ENCODE data around the gene AIG1. TPM values are rescaled to one million over a fixed set of nuclear protein-coding genes. Genes with fewer than 3 reads are reported as not detected.

The AIG1 gene
- total and polyA plus RNA-seq, 2 donors = 30.7 to 35.6 TPM

DNA sequence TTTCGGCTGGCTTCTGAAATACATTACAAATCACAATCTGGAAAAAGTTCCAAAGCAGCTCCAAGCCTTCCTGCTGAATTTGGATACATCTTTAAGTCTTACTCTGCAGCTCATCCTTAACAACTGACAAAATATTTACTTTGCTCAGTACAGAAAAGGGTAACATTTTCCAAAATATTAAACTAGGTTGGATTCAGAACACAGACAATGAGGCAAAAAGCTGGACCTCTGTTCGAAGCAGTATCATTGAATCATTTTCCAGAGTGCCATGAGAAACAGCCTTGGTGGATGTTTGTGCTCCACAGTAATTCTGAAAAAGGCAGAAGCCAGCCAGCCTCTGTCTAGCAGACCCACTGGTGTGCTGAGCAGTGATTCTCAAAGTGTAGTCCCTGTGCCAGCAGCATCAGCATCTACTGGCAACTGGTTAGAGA, 162.1 kb downstream of the AIG1 start:
- WGBS = 24% methylated on average over 2 of the region's 2 CpGs
- no peaks in the 10 kb centered on the region for H3K4me1 ChIP-seq (ENCODE audit: insufficient read depth)
- H3K27ac ChIP-seq (ENCODE audit: low read depth) = no peak overlapping the region
- no peak for DNase-seq (ENCODE audit: extremely low spot score)
- H3K4me3 ChIP-seq (ENCODE audit: low read depth, low read length) = no peak overlapping the region
- H3K36me3 ChIP-seq (ENCODE audit: insufficient read depth) = no peaks in the 10 kb centered on the region

DNA sequence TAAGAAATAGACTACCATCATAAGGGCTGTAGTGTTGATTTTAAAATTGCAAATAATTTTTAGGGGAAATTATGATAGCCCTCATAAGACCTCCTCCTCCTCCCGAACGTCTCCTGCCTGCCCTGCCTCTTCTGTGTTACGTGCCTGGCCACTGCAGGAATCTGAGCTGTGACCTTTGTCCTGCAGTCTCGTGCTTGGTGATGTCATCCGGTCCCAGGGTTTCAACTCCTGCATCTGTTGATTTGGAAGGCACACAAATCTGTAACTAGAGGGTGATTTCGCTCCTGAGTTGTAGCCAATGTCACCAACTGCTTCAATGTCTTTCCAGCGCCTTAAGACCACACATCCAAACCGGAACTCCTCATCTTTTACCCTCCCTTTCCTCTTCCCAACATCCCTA, 163.2 kb downstream of the AIG1 start:
- no peak overlapping the region for H3K4me3 ChIP-seq (ENCODE audit: low read depth, low read length)
- WGBS = 79% methylated on average over 8 of the region's 8 CpGs
- no peaks in the 10 kb centered on the region for H3K36me3 ChIP-seq (ENCODE audit: insufficient read depth)
- H3K27ac ChIP-seq (ENCODE audit: low read depth) = no peak overlapping the region
- DNase-seq (ENCODE audit: extremely low spot score) = no peak
- H3K4me1 ChIP-seq (ENCODE audit: insufficient read depth) = no peaks in the 10 kb centered on the region

DNA sequence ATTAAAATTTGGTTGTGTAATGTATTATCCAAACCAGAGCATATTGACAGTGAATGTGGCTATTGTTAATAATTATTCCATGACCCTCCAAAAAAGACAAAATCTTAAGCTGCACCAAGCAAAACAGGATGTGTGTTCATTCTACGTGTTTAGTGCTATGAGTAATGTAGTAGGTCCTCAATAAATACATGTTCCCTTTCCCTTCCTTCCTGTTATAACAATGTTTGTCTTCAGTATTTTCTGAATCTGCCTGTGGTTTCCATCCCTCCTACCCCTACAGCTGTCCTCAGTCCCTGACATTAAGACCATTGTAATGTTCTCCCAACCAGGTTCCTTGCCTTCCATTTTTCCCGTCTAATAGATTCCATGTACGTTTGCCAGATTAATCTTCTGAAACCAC, 163.8 kb downstream of the AIG1 start:
- Histone ChIP-seq H3K4me1 (ENCODE audit: insufficient read depth) (no peaks in the 10 kb centered on the region), H3K4me3 (ENCODE audit: low read depth, low read length) (no peak overlapping the region), H3K36me3 (ENCODE audit: insufficient read depth) (no peaks in the 10 kb centered on the region), H3K27ac (ENCODE audit: low read depth) (no peak overlapping the region)
- WGBS = 91% methylated on average over 3 of the region's 3 CpGs
- DNase-seq (ENCODE audit: extremely low spot score) = no peak

DNA sequence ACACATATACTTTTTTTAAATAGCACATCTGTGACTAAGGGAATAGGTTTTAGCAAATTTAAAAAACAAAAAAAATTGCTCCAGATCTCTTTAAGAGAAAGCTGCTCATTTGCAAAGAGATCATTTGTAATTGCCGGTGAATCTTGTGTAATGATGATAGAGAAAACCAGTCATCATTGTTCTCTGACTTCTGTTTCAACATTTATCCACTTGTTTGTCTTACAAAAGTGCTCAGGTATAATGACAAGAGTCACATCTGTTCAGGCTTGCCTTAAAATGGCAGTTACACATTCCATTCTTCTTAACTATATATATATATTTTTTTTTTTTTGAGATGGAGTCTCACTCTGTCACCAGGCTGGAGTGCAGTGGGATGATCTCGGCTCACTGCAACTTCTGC, 165.2 kb downstream of the AIG1 start:
- Histone ChIP-seq H3K4me1 (ENCODE audit: insufficient read depth) (no peaks in the 10 kb centered on the region), H3K4me3 (ENCODE audit: low read depth, low read length) (no peak overlapping the region), H3K36me3 (ENCODE audit: insufficient read depth) (no peaks in the 10 kb centered on the region), H3K27ac (ENCODE audit: low read depth) (no peak overlapping the region)
- 87% methylated on average over 2 of the region's 2 CpGs for WGBS
- DNase-seq (ENCODE audit: extremely low spot score) = no peak

DNA sequence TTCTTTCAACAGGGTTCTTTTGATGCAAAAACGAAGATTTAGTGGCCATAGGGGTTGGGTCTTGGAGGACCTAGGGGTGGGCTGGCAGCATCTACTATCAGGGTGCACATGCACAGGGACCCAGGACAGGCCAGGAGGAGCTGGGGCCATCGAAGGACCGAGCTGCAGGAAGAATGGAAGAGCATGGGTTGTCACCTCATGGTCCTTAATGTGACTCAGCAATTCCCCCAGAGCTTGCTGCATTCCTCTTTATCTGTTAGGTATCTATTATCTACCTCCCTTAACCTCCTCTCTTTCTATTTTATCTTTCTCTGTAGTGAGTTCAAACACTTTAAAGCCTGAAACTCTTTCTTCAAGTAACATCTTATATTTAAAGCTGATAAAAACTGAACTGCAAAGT, 167.0 kb downstream of the AIG1 start:
- no peak overlapping the region for H3K27ac ChIP-seq (ENCODE audit: low read depth)
- H3K36me3 ChIP-seq (ENCODE audit: insufficient read depth) = no peaks in the 10 kb centered on the region
- no peak overlapping the region for H3K4me3 ChIP-seq (ENCODE audit: low read depth, low read length)
- 91% methylated on average over 3 of the region's 3 CpGs for WGBS
- DNase-seq (ENCODE audit: extremely low spot score) = no peak
- H3K4me1 ChIP-seq (ENCODE audit: insufficient read depth) = no peaks in the 10 kb centered on the region

DNA sequence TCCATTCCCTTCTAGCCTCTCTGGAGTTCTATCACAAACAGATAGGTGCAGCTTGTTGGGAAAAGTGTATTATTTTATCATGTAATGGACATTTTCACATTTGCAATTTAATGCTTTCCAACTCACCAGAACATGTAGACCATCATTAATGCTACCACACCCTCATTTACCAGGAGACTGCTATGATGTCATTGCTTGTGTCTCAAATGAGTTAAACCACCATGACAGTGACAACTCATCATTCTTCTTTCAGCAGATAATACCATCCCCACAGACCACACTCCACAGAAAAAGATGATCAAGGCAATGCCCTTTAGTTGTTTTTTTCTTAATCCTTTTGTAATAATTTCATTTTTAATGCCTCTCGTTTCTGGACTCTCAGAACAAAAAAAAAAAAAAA, 168.7 kb downstream of the AIG1 start:
- Histone ChIP-seq H3K4me3 (ENCODE audit: low read depth, low read length) (no peak overlapping the region), H3K4me1 (ENCODE audit: insufficient read depth) (no peaks in the 10 kb centered on the region), H3K36me3 (ENCODE audit: insufficient read depth) (no peaks in the 10 kb centered on the region), H3K27ac (ENCODE audit: low read depth) (no peak overlapping the region)
- DNase-seq (ENCODE audit: extremely low spot score) = no peak
- WGBS = 84% methylated on average over 1 of the region's 1 CpG

DNA sequence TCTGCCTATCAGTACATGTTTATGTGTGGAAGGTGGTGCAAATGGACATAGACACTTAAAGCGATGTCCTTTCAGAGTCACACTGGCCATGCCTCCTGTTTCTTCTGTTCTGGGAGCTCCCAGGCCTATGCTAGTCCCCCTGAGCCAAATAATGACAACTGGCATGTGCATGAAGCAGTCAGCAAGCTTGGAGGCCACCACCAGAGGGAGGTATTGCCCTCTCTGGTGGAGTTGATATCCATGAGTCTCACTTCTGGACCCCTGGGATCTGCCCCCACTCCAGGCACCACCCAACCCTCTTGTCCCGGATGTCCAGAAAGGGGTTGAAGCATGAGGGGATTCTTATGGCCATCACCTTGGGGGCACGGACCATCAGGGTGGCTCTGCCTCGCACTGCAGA, 172.2 kb downstream of the AIG1 start:
- no peaks in the 10 kb centered on the region for H3K4me1 ChIP-seq (ENCODE audit: insufficient read depth)
- no peak overlapping the region for H3K27ac ChIP-seq (ENCODE audit: low read depth)
- no peaks in the 10 kb centered on the region for H3K36me3 ChIP-seq (ENCODE audit: insufficient read depth)
- H3K4me3 ChIP-seq (ENCODE audit: low read depth, low read length) = no peak overlapping the region
- 98% methylated on average over 4 of the region's 4 CpGs for WGBS
- DNase-seq (ENCODE audit: extremely low spot score) = no peak

DNA sequence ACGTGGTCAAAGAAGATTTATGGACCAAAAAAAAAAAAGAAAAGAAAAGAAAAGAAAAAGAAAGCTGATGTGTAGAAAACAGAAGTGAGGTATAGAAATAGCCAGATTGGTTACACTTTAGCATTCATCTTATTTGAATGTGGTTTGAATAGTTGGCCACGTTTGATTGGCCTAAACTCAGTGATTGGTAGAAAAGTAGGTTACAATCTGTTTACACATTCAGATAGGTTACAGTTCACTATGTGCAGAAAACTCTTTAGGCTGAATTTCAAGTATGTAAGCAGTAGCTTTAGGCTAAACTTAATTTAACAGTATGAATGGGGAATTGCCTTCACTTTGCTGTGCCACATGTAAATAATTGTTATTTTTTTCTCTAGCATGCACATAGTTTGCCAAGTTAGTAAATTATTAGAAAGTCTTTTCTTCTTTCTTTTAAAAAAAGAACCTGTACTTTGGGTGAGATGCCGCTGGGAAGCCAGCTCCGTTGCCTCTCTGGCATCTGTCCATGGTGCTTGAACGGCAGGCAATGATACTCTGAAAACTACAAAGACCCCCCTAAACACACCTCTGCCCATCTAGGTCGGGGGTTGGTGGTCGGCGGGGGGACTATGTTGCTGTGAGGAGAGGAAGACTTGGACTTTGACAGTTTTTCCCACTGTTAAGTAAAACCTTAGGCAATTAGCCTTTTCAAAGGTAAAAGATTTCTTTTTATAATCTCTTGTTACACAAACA, 173.0 kb downstream of the AIG1 start:
- H3K4me3 ChIP-seq (ENCODE audit: low read depth, low read length) = no peak overlapping the region
- H3K27ac ChIP-seq (ENCODE audit: low read depth) = no peak overlapping the region
- H3K36me3 ChIP-seq (ENCODE audit: insufficient read depth) = no peaks in the 10 kb centered on the region
- no peaks in the 10 kb centered on the region for H3K4me1 ChIP-seq (ENCODE audit: insufficient read depth)
- WGBS = 65% methylated on average over 8 of the region's 8 CpGs
- no peak for DNase-seq (ENCODE audit: extremely low spot score)

DNA sequence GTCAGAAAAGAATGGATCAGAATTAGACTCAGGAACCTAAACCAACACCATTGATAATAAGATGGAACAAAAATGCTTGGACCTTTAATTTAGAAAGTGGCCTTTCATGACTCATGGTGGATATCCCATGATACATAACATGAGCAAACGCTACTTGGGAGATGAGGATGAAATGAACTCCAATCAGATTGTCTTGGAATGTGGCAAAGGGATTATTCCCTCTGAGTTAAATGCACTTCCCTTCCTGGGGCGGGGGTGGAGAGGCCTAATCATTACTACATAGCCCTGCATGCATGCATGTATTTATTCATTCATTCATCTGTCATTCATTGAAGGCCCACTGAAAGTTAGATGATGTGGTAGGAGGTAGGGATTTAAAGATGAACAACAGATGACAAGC, 174.0 kb downstream of the AIG1 start:
- Histone ChIP-seq H3K27ac (ENCODE audit: low read depth) (no peak overlapping the region), H3K4me1 (ENCODE audit: insufficient read depth) (no peaks in the 10 kb centered on the region), H3K36me3 (ENCODE audit: insufficient read depth) (no peaks in the 10 kb centered on the region), H3K4me3 (ENCODE audit: low read depth, low read length) (no peak overlapping the region)
- 90% methylated on average over 2 of the region's 2 CpGs for WGBS
- no peak for DNase-seq (ENCODE audit: extremely low spot score)

DNA sequence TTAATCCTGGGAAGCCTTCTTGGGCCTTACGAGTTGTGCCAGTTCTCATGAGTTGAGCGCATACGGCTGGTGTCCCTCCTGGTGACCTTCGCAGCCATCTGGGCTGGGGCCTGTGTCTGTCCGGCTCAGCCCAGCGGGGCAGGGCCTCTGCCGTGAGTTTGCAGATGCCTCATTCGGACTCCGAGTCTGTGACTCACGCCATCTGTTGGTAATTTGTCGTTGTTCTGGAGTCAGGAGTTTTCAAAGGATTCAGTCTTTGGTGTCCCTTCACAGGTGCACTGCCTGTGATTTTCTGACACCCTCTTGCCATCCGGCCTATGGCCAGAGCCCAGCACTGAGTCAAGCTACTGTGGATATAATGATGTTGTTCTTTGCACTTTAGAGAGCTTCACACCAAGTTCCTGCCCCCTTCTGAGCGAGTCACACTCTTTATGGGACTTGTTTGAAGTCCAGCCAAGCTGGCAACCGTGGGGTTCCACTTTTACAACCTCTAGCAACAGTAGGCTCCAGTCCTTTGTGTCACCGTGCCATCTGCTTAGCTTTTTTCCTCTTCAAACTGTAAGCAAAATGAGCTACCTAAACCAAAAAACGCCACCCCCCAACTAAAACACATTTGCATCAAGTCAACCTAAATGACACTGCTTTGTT, 175.6 kb downstream of the AIG1 start:
- no peak overlapping the region for H3K27ac ChIP-seq (ENCODE audit: low read depth)
- H3K4me1 ChIP-seq (ENCODE audit: insufficient read depth) = no peaks in the 10 kb centered on the region
- DNase-seq (ENCODE audit: extremely low spot score) = no peak
- H3K36me3 ChIP-seq (ENCODE audit: insufficient read depth) = no peaks in the 10 kb centered on the region
- 84% methylated on average over 16 of the region's 16 CpGs for WGBS
- H3K4me3 ChIP-seq (ENCODE audit: low read depth, low read length) = no peak overlapping the region

DNA sequence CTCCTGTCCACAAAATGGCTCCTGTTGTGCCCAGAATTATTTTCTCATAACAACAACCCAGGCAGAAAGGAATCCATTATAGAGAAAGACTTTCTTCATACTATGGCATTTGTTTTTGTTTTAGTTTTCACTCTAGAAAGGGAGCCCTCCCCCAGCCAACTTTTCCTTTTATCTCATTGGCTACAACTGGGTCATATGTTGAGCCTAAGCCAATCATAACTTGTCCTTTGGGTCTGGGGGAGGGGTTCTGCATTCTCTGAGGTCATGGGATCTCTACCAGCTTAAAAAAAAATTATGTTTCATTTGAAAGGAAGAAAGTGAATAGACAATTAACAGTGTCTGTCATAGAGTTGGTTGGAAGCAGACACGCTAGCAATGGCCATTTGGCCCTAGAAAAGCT, 177.6 kb downstream of the AIG1 start:
- Histone ChIP-seq H3K27ac (ENCODE audit: low read depth) (no peak overlapping the region), H3K4me3 (ENCODE audit: low read depth, low read length) (no peak overlapping the region), H3K36me3 (ENCODE audit: insufficient read depth) (no peaks in the 10 kb centered on the region), H3K4me1 (ENCODE audit: insufficient read depth) (no peaks in the 10 kb centered on the region)
- DNase-seq (ENCODE audit: extremely low spot score) = no peak
- 98% methylated on average over 1 of the region's 1 CpG for WGBS

DNA sequence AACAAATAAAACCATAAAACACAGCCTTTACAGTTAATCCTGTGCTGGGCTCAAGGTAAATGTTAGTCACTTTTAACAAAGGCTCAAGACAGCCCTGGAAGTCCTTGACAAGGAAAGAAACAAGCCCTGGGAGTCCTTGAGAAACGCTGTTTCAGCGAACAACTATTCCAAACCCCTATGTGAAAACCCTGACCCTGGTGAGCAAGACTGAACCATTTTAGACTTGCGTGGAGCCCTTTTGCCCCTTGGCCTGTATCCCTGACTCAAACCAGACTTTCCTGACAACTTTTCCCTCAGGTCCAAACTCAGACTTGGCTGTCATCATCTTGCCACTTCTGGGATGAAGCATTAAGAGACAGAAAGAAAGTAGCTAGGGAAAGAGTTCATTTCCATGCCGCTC, 180.4 kb downstream of the AIG1 start:
- DNase-seq (ENCODE audit: extremely low spot score) = no peak
- Histone ChIP-seq H3K27ac (ENCODE audit: low read depth) (no peak overlapping the region), H3K4me3 (ENCODE audit: low read depth, low read length) (no peak overlapping the region), H3K4me1 (ENCODE audit: insufficient read depth) (no peaks in the 10 kb centered on the region), H3K36me3 (ENCODE audit: insufficient read depth) (no peaks in the 10 kb centered on the region)
- WGBS = 90% methylated on average over 4 of the region's 4 CpGs

DNA sequence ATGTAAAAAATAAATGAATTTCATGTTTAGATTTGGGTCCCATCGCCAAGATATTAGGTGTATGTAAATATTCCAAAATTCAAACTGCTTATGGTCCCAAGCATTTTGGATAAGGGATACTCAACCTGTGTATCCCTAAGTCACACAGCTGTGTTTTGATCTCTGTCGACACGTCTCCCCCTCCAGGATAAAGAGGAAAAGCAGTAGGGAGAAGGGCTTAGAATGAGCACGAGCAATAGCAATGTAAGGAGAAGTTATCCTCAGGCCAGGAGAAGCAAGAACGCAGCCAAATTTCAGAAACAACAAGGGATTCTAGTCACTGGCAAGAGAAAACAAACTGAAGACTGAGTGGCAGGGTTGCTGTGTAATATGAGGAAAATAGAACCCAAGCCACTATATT, 181.2 kb downstream of the AIG1 start:
- 84% methylated on average over 5 of the region's 5 CpGs for WGBS

DNA sequence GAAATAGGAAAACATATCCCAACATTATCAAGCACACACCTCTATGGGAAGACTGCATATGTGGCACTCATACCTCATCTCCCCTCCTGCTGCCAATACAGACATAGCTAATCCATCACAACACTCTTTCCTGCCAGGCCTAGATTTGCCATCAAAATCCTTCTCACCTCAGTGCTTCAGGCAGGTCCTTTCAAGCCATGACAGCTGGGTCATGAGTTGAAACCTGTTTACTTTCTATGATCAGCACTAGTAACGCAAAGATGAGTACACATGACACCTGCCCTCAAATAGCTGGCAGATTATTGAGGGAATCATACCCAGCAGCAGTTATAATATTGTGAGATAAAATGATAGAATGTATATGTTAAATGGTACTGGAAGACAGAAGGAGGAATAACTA, 183.1 kb downstream of the AIG1 start:
- Histone ChIP-seq H3K36me3 (ENCODE audit: insufficient read depth) (no peaks in the 10 kb centered on the region), H3K4me3 (ENCODE audit: low read depth, low read length) (no peak overlapping the region), H3K27ac (ENCODE audit: low read depth) (no peak overlapping the region), H3K4me1 (ENCODE audit: insufficient read depth) (no peaks in the 10 kb centered on the region)
- DNase-seq (ENCODE audit: extremely low spot score) = no peak
- 96% methylated on average over 1 of the region's 1 CpG for WGBS

More for the DNA sequence above, 181.2 kb downstream of the AIG1 start:
- Histone ChIP-seq H3K36me3 (ENCODE audit: insufficient read depth) (no peaks in the 10 kb centered on the region), H3K4me3 (ENCODE audit: low read depth, low read length) (no peak overlapping the region), H3K27ac (ENCODE audit: low read depth) (no peak overlapping the region), H3K4me1 (ENCODE audit: insufficient read depth) (no peaks in the 10 kb centered on the region)
- DNase-seq (ENCODE audit: extremely low spot score) = no peak

Data from urinary bladder (tissue), 4 donors.